Calu3 (cell line): ENCODE data around the gene PLA2G4A. TPM values are rescaled to one million over a fixed set of nuclear protein-coding genes. Genes with fewer than 3 reads are reported as not detected.

Source experiments
- BruUV-seq: library from RNA; stranded (reverse); fragments of 400-500 nt; replicated peaks from 2 replicates; lab custom pipeline; 2021; lab: Mats Ljungman, UMichigan
- CTCF ChIA-PET: fragments of 300-600 bp; sonication (Branson Sonifier 250); formaldehyde crosslinking; loops from one replicate; lab custom pipeline; 2022; ENCODE audit warnings: antibody characterized with exemption; lab: Charles Lee
- DNase-seq: peaks from one replicate; pipeline ENCODE4 v3.0.0; 2022
- H3K27ac Mint-ChIP-seq: one replicate; pipeline ENCODE4 v1.8.0; 2022; ENCODE audit warnings: mixed read lengths; ENCODE audit not compliant: unreplicated experiment
- H3K27me3 Mint-ChIP-seq: one replicate; pipeline ENCODE4 v1.8.0; 2022; ENCODE audit warnings: mixed read lengths; ENCODE audit not compliant: unreplicated experiment
- H3K36me3 Mint-ChIP-seq: one replicate; pipeline ENCODE4 v1.8.0; 2022; ENCODE audit warnings: mild to moderate bottlenecking, moderate library complexity, mixed read lengths; ENCODE audit not compliant: insufficient read depth, unreplicated experiment
- H3K4me1 Mint-ChIP-seq: one replicate; pipeline ENCODE4 v1.8.0; 2022; ENCODE audit warnings: mild to moderate bottlenecking, low read depth, mixed read lengths; ENCODE audit not compliant: unreplicated experiment
- H3K4me3 Mint-ChIP-seq: one replicate; pipeline ENCODE4 v1.8.0; 2022; ENCODE audit warnings: mild to moderate bottlenecking, low read depth, moderate library complexity, mixed read lengths; ENCODE audit not compliant: unreplicated experiment
- H3K9me3 Mint-ChIP-seq: one replicate; pipeline ENCODE4 v1.8.0; 2022; ENCODE audit warnings: low read depth, mixed read lengths; ENCODE audit not compliant: unreplicated experiment
- CTCF ChIP-seq: fragments of 200-600 bp; IDR thresholded peaks from one replicate; pipeline ENCODE4 v1.8.0; 2022; ENCODE audit warnings: antibody characterized with exemption; ENCODE audit not compliant: unreplicated experiment
- intact Hi-C: fragments of 100-400 bp; cut with micrococcal nuclease; formaldehyde crosslinking; loops from one replicate; pipeline ENCODE4 v1.10.0; 2022; ENCODE audit not compliant: unreplicated experiment
- total RNA-seq: library from RNA; stranded (reverse); gene quantifications from 2 replicates; pipeline ENCODE4 v1.2.3, GENCODE V29; 2022

PLA2G4A gene
- total RNA-seq, 1 experiment from 2014 or later, result 36.0 TPM

DNA sequence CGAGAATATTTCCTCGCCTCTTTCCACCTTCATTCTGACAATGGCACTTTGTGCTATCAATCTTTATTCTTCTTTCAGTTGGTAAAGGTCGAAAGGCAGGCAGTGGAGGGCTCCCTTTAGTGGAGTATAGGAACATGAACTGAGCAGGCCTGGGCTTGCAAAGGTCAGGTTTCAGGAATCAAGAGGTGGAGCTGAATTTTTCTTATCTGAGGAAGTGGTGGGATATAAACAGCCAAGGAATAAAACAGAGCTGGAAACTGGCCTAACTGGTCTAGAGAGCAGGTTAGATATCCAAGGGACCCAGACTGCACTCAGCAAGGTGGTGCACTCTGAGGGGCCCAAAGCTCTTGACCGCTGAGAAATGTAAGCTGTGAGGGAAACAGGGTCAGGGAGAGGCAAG, 99.1 kb downstream of the PLA2G4A start:
- Mint-ChIP-seq H3K36me3 (peaks cover 4% of the 10 kb centered on the region), H3K9me3 (no peaks in the 10 kb centered on the region), H3K4me3 (peak overlapping the region; percentile 4), H3K27me3 (no peaks in the 10 kb centered on the region), H3K27ac (peak overlapping the region; percentile 63), H3K4me1 (peaks cover 42% of the 10 kb centered on the region)
- CTCF ChIA-PET, result interaction anchor here (1.2 to 1.5 kb wide), 2 partner anchors 10 to 14 kb away, joined by 4 to 5 read pairs; no protein-coding TSS in a partner anchor
- BruUV-seq, result no TSS peak
- intact Hi-C loops, result loop anchor here (5.0 kb wide), 2 partner anchors 49 to 246 kb away; partner anchors contain the start of gene PTGS2
- no peak for TF ChIP-seq CTCF
- DNase-seq, result peak; percentile 32

- CTCF ChIA-PET, result no interaction called here
- Mint-ChIP-seq H3K4me1 (peaks cover 22% of the 10 kb centered on the region), H3K27me3 (no peaks in the 10 kb centered on the region), H3K4me3 (no peak overlapping the region), H3K36me3 (peaks cover 4% of the 10 kb centered on the region), H3K9me3 (no peaks in the 10 kb centered on the region), H3K27ac (no peak overlapping the region)
- BruUV-seq, result no TSS peak
- DNase-seq, result no peak
- intact Hi-C loops, result no loop called here
- TF ChIP-seq CTCF, result no peak
These were observed 101.5 kb downstream of the PLA2G4A start for GRCh38 chr1:186930238-186930637.

DNA sequence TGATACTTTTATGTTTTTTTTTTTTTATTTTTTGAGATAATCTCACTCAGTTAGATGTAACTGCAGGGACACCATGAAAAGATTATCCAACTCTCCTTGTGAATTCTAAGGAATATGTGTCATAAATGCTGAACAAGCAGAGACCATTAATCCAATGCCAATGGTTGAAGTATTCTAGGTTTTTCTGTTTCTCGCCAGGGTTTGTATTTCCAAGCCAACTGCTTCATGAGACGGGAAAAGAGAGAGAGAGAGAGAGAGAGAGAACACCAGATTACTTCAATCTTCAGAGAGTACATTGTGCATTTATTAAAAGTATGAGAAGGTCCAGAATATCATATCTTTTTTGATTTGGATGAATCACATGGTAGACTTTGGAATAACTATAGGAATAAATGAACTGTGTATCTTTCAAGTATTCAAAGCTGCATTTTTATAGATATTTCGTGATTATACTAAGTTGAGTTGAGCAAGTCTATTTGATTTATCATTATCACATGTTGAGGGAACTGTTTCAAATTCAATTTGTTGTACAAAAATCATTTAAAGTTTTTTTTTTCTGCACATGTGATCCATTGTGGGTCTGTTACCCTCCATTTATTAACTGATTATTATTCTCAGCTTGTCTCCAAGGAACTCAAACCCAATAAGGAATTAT, 108.4 kb downstream of the PLA2G4A start:
- BruUV-seq, result no TSS peak
- Mint-ChIP-seq H3K4me3 (no peak overlapping the region), H3K27me3 (no peaks in the 10 kb centered on the region), H3K27ac (no peak overlapping the region), H3K4me1 (peaks cover 8% of the 10 kb centered on the region), H3K9me3 (peaks cover 2% of the 10 kb centered on the region), H3K36me3 (no peaks in the 10 kb centered on the region)
- intact Hi-C loops, result no loop called here
- CTCF ChIA-PET, result interaction anchor here (0.6 to 0.9 kb wide), 4 partner anchors 12 to 505 kb away, joined by 3 to 6 read pairs (median 4); no protein-coding TSS in a partner anchor
- TF ChIP-seq CTCF, result no peak
- DNase-seq, result no peak

DNA sequence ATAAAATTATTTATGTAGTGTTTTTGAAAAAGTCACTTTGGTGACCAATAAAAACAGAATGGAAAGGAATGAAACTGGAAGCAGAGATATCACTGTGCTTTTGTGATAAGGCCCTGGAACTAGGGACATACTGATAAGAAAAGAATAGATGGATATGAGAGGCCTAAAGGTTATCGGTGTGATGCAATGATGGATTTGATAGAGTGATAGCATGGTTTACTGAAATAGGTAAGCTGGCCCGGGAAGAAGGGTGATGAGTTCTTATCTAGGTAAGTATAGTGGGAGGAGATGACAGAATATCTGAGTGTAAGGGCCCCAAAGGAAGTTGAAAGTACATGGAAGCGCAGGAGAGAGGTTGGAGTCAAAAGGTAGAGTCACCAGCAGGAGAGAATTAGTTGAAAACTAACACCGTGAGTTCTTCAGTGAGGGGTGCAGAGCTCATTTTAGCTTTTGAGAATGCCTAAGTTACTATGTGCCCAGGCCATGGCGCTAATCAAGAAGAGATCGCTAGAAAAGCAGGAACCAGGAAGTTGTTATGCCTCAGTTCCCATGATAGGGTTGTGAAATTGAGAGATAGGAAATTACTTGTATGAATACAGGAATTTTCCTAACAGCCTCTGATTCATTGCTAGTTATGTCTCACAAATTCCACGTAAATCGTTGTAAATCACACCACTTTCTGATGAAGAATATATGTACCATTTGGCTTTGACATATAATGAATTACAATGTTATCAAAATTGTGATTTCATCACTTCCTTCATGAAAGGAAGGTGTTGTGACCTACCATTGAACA, 115.3 kb downstream of the PLA2G4A start:
- intact Hi-C loops, result no loop called here
- BruUV-seq, result no TSS peak
- no peak for DNase-seq
- H3K4me1 Mint-ChIP-seq, result peaks cover 31% of the 10 kb centered on the region
- no peak overlapping the region for H3K4me3 Mint-ChIP-seq
- H3K27ac Mint-ChIP-seq, result no peak overlapping the region
- H3K9me3 Mint-ChIP-seq, result peaks cover 3% of the 10 kb centered on the region
- CTCF ChIA-PET, result no interaction called here
- H3K36me3 Mint-ChIP-seq, result no peaks in the 10 kb centered on the region
- no peaks in the 10 kb centered on the region for H3K27me3 Mint-ChIP-seq
- TF ChIP-seq CTCF, result no peak
